ENCODE results near the gene GYPC.

GYPC gene

DNA sequence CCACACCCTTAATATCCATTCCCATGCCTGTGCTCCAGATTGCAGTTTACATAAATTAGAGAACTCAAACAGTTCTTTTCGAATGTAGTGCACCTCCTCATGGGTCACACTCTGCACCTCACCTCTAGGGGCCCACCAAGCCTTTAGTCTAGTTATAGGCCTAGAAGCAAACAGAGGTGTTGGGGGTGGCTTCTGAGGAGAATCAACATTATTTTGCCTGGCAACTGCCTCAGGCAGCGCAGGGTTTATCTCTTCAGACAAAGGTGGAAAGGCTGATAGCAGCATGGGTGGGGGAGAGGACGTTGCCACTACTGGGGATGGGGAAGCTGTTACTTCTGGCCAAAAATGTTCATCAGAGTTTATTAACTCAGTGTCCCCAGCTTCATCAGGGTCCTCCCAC is 5.0 kb upstream of the GYPC start:
- DNase-seq: no peak

GRCh38 chr2:126652323-126652891 is 3.6 kb upstream of the GYPC start:
- DNase-seq: no peak

DNA sequence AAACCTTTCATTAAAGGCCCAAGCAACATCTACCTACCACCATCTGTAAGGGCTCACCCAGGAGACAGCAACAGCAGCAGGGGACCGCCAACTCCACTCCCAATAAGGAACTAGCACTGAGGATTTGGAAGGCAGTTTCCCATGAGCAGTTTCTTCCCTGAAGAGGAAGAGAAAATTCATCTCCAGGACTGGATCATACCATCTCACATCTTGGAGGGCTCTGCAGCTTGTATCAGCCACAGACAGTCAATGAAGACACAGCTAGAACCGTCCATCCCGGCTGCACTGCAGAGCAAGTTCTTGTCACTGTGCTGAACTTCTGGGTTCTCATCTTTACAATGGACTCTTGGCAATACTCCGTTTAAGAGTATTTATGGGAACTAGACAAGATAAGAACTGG is 2.8 kb upstream of the GYPC start:
- no peak for DNase-seq

DNA sequence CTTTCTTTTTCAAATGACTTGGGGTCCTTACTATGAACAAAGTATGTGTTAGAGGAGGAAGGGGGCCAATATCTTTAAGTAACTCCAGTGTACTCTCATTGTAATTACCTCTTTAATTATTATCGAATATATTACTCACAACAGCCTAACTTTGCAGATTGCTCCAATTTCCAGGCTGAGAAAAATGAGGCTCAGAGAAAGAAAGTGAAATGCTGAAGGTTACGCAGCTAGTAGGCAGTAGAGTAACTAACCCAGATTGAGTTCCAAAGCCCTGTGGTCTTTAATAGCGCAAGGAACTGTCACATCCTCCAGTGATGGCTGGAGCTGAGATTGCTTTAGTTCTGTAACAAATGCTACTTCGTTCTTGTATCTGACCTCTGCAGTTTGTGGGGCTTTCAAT is 2.2 kb upstream of the GYPC start:
- DNase-seq: no peak

DNA sequence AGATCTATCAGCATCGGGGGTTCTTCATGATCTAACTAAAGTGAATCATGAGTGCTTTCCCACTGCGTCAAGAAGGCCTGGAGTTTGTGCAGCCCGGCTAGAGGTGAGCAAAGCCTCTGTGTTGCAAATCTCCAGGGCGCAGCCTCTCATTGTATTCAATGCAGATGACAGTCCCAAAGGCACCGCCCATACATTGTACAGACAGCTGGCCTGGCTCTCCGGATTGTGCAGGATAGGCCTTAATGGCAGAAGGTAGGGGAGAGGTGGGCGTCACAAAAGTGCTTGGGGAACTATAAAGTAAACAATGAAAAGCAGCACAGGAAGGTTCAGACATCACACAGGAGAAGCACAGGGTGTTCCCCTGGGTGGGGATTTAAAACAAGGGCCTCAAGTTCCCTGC is 907 bp upstream of the GYPC start:
- DNase-seq: no peak

DNA sequence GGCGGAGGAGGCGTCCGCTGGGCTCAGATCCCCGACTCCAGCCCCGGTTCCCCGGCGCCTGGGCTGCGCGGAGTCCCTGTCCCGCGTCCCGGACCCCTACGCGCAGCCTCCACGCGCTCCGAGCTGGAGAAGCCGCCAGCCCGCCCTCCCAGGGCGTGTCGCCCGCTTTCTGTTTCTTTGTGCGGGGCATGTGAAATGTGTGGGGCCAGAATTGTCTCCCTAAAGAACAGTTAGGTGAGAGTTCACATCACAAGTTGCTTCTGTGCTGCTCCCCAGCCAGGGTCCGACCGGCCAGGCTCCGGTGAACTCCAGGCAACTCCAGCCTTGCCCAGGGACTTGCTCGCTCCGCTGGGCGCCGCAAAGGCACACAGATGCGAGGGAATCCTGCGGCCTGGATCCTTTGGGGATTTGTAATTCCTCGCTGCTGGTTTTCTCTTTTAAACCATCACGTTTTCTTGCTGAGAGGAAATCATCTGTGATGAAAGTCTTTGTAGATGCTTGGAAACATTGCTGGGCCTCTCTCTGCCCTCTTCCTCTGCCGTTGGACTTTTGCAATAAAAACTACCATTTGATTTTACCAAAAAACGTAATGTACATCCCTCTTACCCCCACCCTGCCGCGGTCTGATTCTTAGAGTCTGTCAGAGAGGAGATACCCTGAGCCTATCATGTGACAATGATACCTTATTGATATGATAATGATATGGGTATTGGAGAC is 631 bp downstream of the GYPC start:
- DNase-seq: peak; percentile 55

- DNase-seq: peak; percentile 71
Observed at GRCh38 chr2:126657148-126657635, 1.2 kb downstream of the GYPC start.

DNA sequence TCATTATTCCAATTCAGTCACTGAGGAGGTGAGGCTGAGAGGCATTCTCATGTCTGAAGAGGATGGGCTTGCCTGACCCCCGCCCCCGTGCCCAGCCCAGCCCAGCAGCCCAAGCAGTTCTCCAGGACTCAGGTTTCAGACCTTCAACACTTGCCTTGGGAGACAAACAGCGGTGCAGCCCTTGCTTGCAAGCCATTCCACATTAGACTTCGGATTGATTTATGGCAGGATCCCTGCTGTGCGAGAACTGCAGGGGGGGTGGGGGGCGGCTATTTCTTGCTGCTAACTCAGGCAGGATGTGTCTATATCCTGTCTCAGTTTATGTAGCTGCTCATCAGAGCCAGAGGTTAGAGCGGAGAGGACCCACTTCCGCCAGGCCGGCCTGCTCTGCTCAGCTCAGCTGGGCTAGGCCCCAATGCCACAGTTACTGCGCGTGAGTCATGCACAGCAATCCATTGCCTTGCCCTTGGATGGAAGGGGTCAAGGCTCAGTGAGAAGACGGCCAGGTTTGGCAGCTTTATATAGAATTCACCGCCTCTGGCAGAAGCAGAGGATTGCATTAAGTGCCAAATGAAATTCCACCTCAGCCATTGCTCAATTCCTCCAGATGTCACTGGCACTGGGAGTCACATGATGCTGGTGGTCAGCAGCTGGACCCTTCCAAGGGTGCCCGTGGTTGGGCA is 1.8 kb downstream of the GYPC start:
- peak; percentile 91 for DNase-seq

DNA sequence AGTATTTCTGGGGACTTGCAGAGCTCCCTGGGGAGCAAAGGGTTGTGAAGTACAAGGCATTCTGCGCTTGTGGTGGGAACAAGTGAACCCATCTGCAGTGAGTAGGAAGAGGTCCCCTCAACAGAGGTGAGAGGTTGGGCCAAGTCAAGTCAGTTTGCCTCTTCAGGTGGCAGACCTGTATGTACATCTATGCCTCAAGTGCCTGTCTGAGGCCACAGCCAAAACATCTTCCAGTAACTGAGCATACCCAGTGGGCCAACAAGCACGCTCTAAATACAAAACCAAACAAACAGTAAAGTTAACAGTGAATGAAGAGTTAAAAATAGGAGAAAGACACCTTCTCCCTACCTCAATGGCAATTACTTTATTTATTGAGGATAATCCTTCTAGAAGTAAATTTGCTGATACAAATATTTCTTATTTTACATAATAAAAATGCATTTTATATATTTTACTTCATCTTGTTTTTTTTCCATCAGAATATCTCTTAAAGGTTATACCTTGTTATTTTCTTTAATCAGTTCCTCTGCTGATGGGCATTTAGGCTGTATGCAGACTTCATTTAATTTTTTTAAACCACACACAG is 2.5 kb downstream of the GYPC start:
- peak; percentile 40 for DNase-seq

DNA sequence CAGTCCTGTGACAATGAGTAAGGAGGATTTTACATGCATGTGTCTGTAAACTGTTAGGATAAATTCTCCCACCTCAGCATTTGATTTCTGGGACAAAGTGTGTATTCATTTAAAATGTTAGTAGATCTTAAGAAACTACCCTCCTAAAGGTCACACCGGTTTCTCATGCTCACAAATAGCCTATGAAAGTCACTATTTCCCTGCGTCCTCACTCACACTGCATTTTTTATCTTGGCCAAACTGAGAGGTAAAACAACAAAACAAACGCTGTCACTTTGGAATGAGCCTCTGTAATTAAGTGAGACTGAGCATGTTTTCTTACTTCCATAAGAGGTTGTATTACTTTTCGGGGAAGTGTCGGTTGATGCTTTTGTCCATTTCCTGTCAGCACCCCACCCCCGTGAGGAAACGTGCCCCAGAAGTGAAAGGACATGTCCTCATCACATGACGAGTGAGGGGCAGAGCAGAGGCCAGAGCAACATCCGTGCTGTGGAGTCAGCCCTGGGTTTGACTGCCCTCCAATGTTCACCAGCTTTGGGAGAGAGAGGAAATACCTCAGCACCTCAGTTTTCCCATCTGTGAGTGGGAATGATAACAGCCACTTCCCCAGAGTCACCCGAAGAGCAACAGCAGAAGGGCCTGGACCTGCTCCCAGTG is 3.1 kb downstream of the GYPC start:
- DNase-seq: peak; percentile 86

DNA sequence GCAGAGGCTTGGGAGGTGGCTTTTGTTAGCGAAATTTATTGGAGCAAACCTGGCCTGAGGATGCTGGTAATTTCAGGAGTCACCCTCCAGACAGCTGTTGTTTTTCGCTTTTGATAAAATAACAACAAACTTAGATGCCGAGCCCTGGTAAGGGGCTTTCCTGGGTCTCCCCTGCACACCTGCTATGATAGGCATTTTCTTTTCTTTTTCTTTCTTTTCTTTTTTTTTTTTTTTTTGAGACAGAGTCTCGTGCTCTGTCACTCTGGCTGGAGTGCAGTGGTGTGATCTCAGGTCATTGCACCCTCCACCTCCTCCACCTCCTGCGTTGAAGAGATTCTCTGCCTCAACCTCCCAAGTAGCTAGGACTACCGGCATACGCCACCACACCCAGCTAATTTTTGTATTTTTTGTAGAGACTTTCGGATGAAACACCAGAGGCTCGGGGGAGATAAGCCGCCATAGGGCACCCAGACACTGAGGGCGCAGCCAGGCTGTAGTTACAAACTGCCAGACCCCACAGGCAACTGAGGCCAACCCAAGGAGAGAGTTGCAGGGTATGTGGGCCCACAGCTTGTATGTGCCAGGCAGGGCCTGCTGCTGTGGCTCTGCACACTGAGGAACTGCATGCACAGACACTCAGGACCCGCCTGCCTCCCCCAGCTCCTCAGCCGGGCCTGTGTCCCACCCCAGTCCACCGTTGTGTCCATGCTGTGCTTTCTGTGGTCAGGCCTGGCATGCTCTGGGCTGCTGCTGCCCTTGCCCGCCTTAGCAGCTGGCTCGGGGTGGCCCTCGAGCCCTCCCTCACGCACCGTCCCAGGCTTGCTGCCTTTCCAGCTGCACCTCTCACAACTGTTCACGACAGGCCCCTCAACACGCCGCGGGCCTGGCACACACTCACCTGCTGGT is 3.9 kb downstream of the GYPC start:
- no peak for DNase-seq

- no peak for DNase-seq
Observed at GRCh38 chr2:126660971-126661370, 5.0 kb downstream of the GYPC start.

DNA sequence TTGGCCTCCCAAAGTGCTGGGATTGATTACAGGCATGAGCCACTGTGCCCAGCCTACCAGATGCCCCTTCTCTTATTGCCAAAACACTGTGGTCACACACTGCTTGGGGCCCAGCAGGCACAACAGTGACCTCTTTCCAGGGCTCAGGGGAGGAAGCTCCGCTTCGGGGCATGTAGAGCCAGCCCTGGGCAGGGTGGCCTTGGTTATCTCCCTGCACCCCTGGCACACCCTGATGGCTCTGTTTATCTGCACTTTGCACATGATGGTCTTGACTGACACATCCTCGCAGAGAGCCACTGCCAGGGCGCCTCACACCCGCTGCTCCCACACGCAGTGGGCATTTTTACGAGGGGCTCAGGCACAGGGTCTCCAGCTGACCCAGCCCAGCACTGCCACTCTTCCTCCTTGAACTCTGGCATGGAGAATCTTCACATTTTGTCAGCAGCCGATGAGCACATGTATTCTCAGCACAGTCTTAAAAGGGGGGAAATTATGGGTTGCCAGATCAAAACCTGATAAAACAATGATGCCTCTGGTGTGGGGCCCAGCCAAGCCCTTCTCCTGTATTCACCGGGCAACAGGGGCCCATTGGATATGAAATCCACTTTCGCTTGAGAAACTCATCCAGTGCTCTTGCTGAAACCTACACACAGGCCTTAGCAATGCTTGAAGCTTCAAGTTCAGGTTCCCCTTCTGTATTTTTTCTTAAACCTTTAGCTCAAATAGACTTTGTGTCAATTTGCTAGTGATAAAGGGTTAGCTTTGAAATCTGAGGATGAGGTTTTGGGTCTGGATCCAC is 5.9 kb downstream of the GYPC start:
- DNase-seq: peak; percentile 11

DNA sequence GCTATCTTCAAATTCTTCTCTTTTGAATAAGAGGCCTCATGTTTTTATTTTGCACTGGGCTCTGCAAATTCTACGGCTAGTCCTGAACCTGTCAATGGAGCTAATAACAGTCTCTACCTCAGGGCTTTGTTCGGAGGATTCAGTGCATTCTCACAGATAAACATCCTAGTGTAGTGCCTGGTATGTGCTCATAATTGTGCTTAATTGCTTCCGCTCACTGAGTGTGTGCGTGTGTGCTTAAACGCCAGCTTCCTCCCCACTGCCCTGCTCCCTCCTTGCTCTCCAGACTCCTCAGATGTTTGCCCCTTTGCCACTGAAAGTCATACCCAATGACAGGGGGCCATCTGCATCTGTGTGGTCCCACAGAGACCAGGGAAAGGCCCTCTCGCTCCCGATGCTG is 6.7 kb downstream of the GYPC start:
- peak; percentile 41 for DNase-seq

GRCh38 chr2:126663184-126663963 is 7.4 kb downstream of the GYPC start:
- DNase-seq: peak; percentile 16

- peak; percentile 49 for DNase-seq
Observed at GRCh38 chr2:126664234-126664633, 8.3 kb downstream of the GYPC start.

DNA sequence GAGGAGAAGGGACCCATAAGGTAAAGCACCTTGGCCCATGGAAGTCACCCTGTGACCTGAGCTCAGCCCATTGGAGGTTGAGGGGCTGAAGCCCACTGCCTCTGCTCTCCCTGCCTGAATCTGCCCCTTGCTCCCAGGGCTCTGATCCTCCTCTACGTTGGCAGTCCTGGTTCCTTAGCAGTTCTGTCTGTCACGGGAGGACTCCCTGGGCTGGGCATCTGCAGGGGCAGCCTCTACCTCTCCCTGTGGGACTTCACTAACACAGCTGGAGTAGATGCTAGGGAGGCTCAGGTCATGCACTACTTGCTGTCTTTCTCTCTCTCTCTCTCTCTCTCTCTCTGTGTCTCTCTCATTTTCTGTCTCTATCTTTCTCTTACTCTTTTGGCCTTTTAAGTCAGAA is 8.7 kb downstream of the GYPC start:
- no peak for DNase-seq

DNA sequence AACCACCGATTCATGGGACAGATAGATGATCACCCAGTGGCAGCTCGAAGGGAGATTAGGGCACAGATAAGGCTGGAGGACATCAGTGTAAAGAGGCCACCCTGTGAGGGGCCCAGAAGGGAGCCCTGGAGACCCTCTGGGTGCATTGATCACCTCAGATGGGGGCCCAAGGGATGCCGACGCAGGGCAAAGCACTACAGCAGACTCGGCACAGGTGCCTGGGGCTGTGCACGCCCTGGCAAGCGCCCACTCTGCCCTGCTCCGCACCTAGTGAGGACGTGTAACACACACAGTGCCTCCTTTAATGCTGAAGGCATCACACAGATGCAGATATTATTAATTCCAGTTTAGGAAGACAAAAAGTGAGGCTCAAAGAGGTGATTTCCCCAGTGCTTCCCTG is 9.5 kb downstream of the GYPC start:
- no peak for DNase-seq

GRCh38 chr2:126668254-126668653 is 12.3 kb downstream of the GYPC start:
- DNase-seq: no peak

GRCh38 chr2:126669772-126670171 is 13.8 kb downstream of the GYPC start:
- DNase-seq: no peak

DNA sequence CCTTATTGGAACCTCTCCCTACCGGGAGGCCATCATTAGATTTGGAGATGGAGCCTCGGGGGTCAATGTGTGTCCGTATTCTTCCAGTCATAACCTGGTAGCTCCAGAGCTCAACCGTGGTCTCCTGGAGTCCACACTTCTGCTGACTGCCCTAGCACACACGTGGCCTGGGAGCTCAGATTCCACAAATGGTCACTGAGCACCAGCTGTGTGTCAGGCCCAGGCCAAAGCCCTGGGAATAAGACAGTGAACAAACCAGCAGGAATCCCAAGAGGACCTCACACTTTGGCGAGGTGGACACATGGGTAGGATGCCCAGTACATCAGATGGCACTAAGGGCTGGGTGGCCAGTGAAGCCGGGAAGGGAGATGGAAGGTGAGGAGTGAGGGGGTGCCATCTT is 15.5 kb downstream of the GYPC start:
- DNase-seq: no peak

All from activated CD4-positive, alpha-beta T cell treated with anti-CD3 and anti-CD28 coated beads, Interleukin-2, Interleukin-6, amounts not matched to agents 100 ng/mL and 50 ng/mL, durations not matched to agents 16 hours and 8 hours (primary cell).